CD4-positive, CD25-positive, alpha-beta regulatory T cell (primary cell): ENCODE results near the gene MDN1. TPM values are rescaled to one million over a fixed set of nuclear protein-coding genes. Genes with fewer than 3 reads are reported as not detected.

Experiments used
- ATAC-seq, 2 donors: fragments of 150-1000 bp; cut with Tn5 transposase; one replicate each; pipeline ENCODE4 v1.10.0; 2021; ENCODE audit warnings: low read depth in 2 of 2, moderate number of reproducible peaks in 2 of 2, moderate library complexity in 1 of 2
- DNase-seq, 3 donors: peaks; one replicate each; pipeline versions ENCODE4 v3.0.0 to v3.0.0-alpha.2; 2012 to 2022; ENCODE audit warnings: mixed read lengths in 1 of 3
- H3K27ac ChIP-seq: one replicate; pipeline ENCODE4 v1.7.0; 2013; ENCODE audit warnings: mild to moderate bottlenecking, low read length; ENCODE audit not compliant: insufficient read depth, poor library complexity, severe bottlenecking
- H3K27me3 ChIP-seq: one replicate; pipeline ENCODE4 v1.7.0; 2013; ENCODE audit warnings: low read length; ENCODE audit not compliant: control insufficient read depth, insufficient read depth
- H3K36me3 ChIP-seq: one replicate; pipeline ENCODE4 v1.7.0; 2013; ENCODE audit warnings: mild to moderate bottlenecking, low read length, moderate library complexity; ENCODE audit not compliant: control insufficient read depth, insufficient read depth
- H3K4me1 ChIP-seq: 2 replicates; pipeline ENCODE4 v1.7.0; 2013; ENCODE audit warnings: mild to moderate bottlenecking, low read length; ENCODE audit not compliant: insufficient read depth, control insufficient read depth, poor library complexity, severe bottlenecking
- H3K4me3 ChIP-seq: one replicate; pipeline ENCODE4 v1.7.0; 2013; ENCODE audit warnings: low read depth, mild to moderate bottlenecking, low read length, moderate library complexity
- H3K9me3 ChIP-seq, 2 experiments: 1 replicate in 1 of 2; 2 replicates in 1 of 2; pipeline ENCODE4 v1.7.0; 2013; ENCODE audit warnings: low read length in 2 of 2, mild to moderate bottlenecking in 1 of 2, moderate library complexity in 1 of 2; ENCODE audit not compliant: control insufficient read depth in 2 of 2
- H3K27ac Mint-ChIP-seq, 3 donors: one replicate each; pipeline ENCODE4 v1.8.0; 2020 to 2022; ENCODE audit warnings: mild to moderate bottlenecking in 3 of 3, mixed read lengths in 3 of 3, moderate library complexity in 2 of 3
- H3K27me3 Mint-ChIP-seq: one replicate; pipeline ENCODE4 v1.8.0; 2022; ENCODE audit warnings: mild to moderate bottlenecking, mixed read lengths
- H3K36me3 Mint-ChIP-seq: one replicate; pipeline ENCODE4 v1.8.0; 2020; ENCODE audit warnings: mixed read lengths
- H3K4me1 Mint-ChIP-seq, 4 donors: one replicate each; pipeline ENCODE4 v1.8.0; 2020 to 2022; ENCODE audit warnings: mixed read lengths in 4 of 4, mild to moderate bottlenecking in 1 of 4
- H3K4me3 Mint-ChIP-seq, 4 donors: one replicate each; pipeline ENCODE4 v1.8.0; 2020 to 2022; ENCODE audit warnings: mild to moderate bottlenecking in 4 of 4, mixed read lengths in 4 of 4, moderate library complexity in 3 of 4
- H3K9me3 Mint-ChIP-seq, 7 donors: one replicate each; pipeline ENCODE4 v1.8.0; 2020 to 2022; ENCODE audit warnings: mixed read lengths in 7 of 7, mild to moderate bottlenecking in 3 of 7, moderate library complexity in 2 of 7
- polyA plus RNA-seq, 4 donors: library from polyadenylated mRNA; unstranded; fragments of 300-500 nt; fragmentation: Illumina TruSeq; gene quantifications; one replicate each; pipeline ENCODE4 v1.2.3, GENCODE V29; 2021
- total RNA-seq: library from RNA; stranded (reverse); gene quantifications from one replicate; pipeline ENCODE4 v1.2.3, GENCODE V29; 2022

MDN1 gene
- total and polyA plus RNA-seq, 5 donors from 2014 or later, result 5.7 to 49.2 (median 6.9) TPM

DNA sequence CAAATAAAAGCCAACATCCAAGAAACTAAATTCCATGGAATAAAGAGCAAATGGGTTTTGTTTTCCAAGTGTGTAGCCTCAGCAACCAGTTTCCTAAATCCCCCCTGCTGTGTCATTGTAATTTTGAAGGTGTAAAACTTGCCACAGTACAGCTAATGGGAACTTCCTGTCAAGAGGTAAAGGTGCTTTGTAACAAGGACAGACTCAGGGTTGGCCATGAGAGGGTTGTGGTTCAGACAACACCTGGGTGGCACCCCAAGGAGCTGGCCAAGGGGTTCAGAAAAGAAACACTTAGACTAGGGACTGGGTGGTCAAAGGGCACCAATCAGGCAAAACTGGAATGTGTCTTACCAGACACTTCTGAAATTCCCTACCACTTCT lies 128.7 kb downstream of the MDN1 start:
- Histone ChIP-seq H3K36me3 (peaks cover 98% of the 10 kb centered on the region), H3K27me3 (no peaks in the 10 kb centered on the region), H3K4me3 (no peak overlapping the region), H3K27ac (no peak overlapping the region), H3K4me1 (no peaks in the 10 kb centered on the region), H3K9me3 (no peaks in the 10 kb centered on the region)
- Mint-ChIP-seq H3K4me1 (peaks cover 0 to 10% (median 5%) of the 10 kb centered on the region in 4 donors), H3K9me3 (no peaks in the 10 kb centered on the region), H3K27ac (peak overlapping the region; percentile 26 to 55 (median 54)), H3K4me3 (no peak overlapping the region), H3K36me3 (peaks cover 64% of the 10 kb centered on the region), H3K27me3 (no peaks in the 10 kb centered on the region)
- DNase-seq, result peak in 1 of 3 donors; percentile 31
- ATAC-seq, result peak in 1 of 2 donors; percentile 28

GRCh38 chr6:89689732-89690131 lies 129.9 kb downstream of the MDN1 start:
- Mint-ChIP-seq H3K9me3 (no peaks in the 10 kb centered on the region), H3K4me3 (no peak overlapping the region), H3K27me3 (no peaks in the 10 kb centered on the region), H3K36me3 (peaks cover 67% of the 10 kb centered on the region), H3K4me1 (peaks cover 0 to 10% (median 5%) of the 10 kb centered on the region in 4 donors), H3K27ac (peak overlapping the region in 1 of 3 donors; percentile 7)
- Histone ChIP-seq H3K9me3 (no peaks in the 10 kb centered on the region), H3K4me1 (no peaks in the 10 kb centered on the region), H3K27ac (no peak overlapping the region), H3K4me3 (no peak overlapping the region), H3K36me3 (peaks cover 98% of the 10 kb centered on the region), H3K27me3 (no peaks in the 10 kb centered on the region)
- ATAC-seq, result no peak
- no peak for DNase-seq

DNA sequence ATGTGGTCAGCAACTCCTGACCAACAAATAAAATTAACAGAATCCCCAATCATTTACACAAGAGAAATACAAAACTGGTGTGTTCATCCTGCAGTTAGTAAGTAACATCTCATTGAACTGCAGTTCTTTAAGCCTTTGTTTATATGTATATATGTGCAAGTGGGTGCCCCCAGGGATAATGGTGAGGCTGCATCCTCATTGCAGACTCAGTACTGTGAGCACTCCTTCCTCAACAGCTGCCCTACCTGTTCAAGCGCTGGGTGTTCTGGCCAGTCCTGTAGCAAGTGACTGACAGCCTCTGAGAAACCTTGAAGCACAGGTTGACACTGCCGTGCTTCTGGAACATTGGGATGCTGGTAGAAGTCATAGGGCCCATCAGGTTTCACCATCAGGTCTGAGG lies 131.3 kb downstream of the MDN1 start:
- H3K9me3 ChIP-seq, result no peaks in the 10 kb centered on the region
- Mint-ChIP-seq H3K4me1 (peaks cover 0 to 10% (median 5%) of the 10 kb centered on the region in 4 donors), H3K27ac (no peak overlapping the region), H3K4me3 (no peak overlapping the region), H3K27me3 (no peaks in the 10 kb centered on the region), H3K9me3 (no peaks in the 10 kb centered on the region), H3K36me3 (peaks cover 63% of the 10 kb centered on the region)
- H3K4me3 ChIP-seq, result no peak overlapping the region
- H3K27ac ChIP-seq, result no peak overlapping the region
- no peaks in the 10 kb centered on the region for H3K4me1 ChIP-seq
- ATAC-seq (no peak), DNase-seq (no peak)
- H3K36me3 ChIP-seq, result peaks cover 95% of the 10 kb centered on the region
- no peaks in the 10 kb centered on the region for H3K27me3 ChIP-seq

GRCh38 chr6:89685311-89685710 lies 134.3 kb downstream of the MDN1 start:
- no peaks in the 10 kb centered on the region for H3K4me1 Mint-ChIP-seq
- H3K4me3 Mint-ChIP-seq, result no peak overlapping the region
- peaks cover 66% of the 10 kb centered on the region for H3K36me3 Mint-ChIP-seq
- no peaks in the 10 kb centered on the region for H3K4me1 ChIP-seq
- no peaks in the 10 kb centered on the region for H3K9me3 ChIP-seq
- H3K36me3 ChIP-seq, result peaks cover 91% of the 10 kb centered on the region
- no peaks in the 10 kb centered on the region for H3K27me3 Mint-ChIP-seq
- H3K27ac Mint-ChIP-seq, result no peak overlapping the region
- H3K27ac ChIP-seq, result no peak overlapping the region
- no peaks in the 10 kb centered on the region for H3K9me3 Mint-ChIP-seq
- no peak overlapping the region for H3K4me3 ChIP-seq
- no peaks in the 10 kb centered on the region for H3K27me3 ChIP-seq
- ATAC-seq (no peak), DNase-seq (no peak)

DNA sequence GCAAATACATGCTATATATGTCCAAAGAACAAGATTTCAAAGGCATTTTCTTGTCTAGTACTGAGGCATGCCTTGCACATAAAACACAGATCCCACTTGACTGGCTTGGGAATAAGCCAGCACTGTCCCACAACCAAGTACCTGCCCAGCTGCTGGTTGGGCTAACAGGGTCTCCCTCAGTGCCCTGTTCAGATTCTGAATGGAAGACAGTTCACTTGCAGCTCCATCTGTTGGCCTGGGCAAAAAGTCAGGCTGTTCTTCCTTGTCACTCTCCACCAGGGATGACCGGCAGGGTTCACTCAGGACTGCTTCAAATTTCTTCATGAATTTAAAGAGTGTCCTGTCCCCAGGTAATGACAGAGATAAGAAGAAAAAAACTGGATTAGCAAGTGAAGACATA lies 136.6 kb downstream of the MDN1 start:
- H3K9me3 Mint-ChIP-seq, result no peaks in the 10 kb centered on the region
- peaks cover 90% of the 10 kb centered on the region for H3K36me3 ChIP-seq
- no peaks in the 10 kb centered on the region for H3K4me1 Mint-ChIP-seq
- DNase-seq, result no peak
- no peak overlapping the region for H3K27ac Mint-ChIP-seq
- no peak overlapping the region for H3K27ac ChIP-seq
- ATAC-seq, result no peak
- H3K9me3 ChIP-seq, result no peaks in the 10 kb centered on the region
- H3K4me1 ChIP-seq, result no peaks in the 10 kb centered on the region
- no peaks in the 10 kb centered on the region for H3K27me3 Mint-ChIP-seq
- H3K4me3 Mint-ChIP-seq, result no peak overlapping the region
- H3K36me3 Mint-ChIP-seq, result peaks cover 61% of the 10 kb centered on the region
- H3K4me3 ChIP-seq, result no peak overlapping the region
- no peaks in the 10 kb centered on the region for H3K27me3 ChIP-seq

GRCh38 chr6:89681983-89682564 lies 137.5 kb downstream of the MDN1 start:
- ATAC-seq (no peak), DNase-seq (no peak)
- no peak overlapping the region for H3K4me3 ChIP-seq
- Mint-ChIP-seq H3K36me3 (peaks cover 56% of the 10 kb centered on the region), H3K27ac (no peak overlapping the region), H3K4me1 (no peaks in the 10 kb centered on the region), H3K27me3 (no peaks in the 10 kb centered on the region), H3K4me3 (no peak overlapping the region), H3K9me3 (no peaks in the 10 kb centered on the region)
- peaks cover 89% of the 10 kb centered on the region for H3K36me3 ChIP-seq
- H3K9me3 ChIP-seq, result no peaks in the 10 kb centered on the region
- no peaks in the 10 kb centered on the region for H3K4me1 ChIP-seq
- H3K27me3 ChIP-seq, result no peaks in the 10 kb centered on the region
- no peak overlapping the region for H3K27ac ChIP-seq

DNA sequence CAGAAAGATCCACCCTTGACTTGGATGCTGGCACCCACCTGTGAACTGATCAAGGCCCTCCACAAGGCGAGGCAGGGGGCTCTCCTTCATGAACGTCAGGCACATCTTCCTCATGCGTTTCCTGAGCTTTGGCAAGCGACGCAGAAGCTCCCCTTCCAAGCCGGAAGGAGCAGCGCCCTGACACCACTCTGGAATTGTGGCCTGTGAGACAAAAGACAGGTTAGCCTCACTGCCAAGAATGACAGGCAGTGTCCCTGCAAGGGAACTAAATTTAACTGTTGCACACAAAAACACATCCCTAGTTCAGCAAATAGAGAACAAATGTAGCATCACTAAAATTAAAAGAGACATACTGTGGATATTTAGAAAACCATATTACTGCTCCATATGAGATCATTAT lies 139.0 kb downstream of the MDN1 start:
- peaks cover 58% of the 10 kb centered on the region for H3K36me3 Mint-ChIP-seq
- H3K27ac ChIP-seq, result no peak overlapping the region
- no peak overlapping the region for H3K4me3 ChIP-seq
- no peaks in the 10 kb centered on the region for H3K4me1 ChIP-seq
- no peaks in the 10 kb centered on the region for H3K9me3 ChIP-seq
- no peak overlapping the region for H3K4me3 Mint-ChIP-seq
- peaks cover 89% of the 10 kb centered on the region for H3K36me3 ChIP-seq
- H3K27ac Mint-ChIP-seq, result no peak overlapping the region
- DNase-seq, result no peak
- H3K9me3 Mint-ChIP-seq, result no peaks in the 10 kb centered on the region
- ATAC-seq, result no peak
- H3K27me3 ChIP-seq, result no peaks in the 10 kb centered on the region
- H3K4me1 Mint-ChIP-seq, result peaks cover 0 to 2% (median 0%) of the 10 kb centered on the region in 4 donors
- H3K27me3 Mint-ChIP-seq, result no peaks in the 10 kb centered on the region

DNA sequence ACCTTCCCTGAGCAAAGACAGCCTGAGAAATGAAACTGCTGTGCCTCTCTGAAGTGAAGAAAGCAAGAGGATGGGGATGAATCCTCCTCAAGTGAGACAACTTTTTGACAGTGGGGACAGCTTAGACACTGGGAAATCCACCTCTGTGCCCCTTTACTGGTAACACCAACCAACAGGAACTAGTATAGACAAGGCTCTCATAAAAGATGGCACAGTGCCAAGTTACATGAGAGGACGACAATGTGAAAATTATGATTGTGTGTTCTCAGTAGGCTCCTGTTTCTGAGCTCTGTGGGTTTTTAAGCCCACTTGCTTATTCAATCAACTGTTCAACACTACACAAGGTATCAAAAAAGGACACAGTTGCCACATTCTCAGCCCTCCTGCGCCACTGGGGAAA lies 139.4 kb downstream of the MDN1 start:
- no peak for ATAC-seq
- H3K4me1 Mint-ChIP-seq, result peaks cover 0 to 2% (median 0%) of the 10 kb centered on the region in 4 donors
- peaks cover 89% of the 10 kb centered on the region for H3K36me3 ChIP-seq

More for the DNA sequence above, 139.4 kb downstream of the MDN1 start:
- Mint-ChIP-seq H3K9me3 (no peaks in the 10 kb centered on the region), H3K27ac (no peak overlapping the region), H3K4me3 (no peak overlapping the region), H3K27me3 (no peaks in the 10 kb centered on the region), H3K36me3 (peaks cover 58% of the 10 kb centered on the region)
- Histone ChIP-seq H3K4me1 (no peaks in the 10 kb centered on the region), H3K4me3 (no peak overlapping the region), H3K9me3 (no peaks in the 10 kb centered on the region), H3K27me3 (no peaks in the 10 kb centered on the region), H3K27ac (no peak overlapping the region)
- no peak for DNase-seq
